NT2/D1 (cell line): ENCODE results near the gene BEND6.

Experiments
- DNase-seq: peaks from one replicate; pipeline ENCODE4 v3.0.0-alpha.2; 2011; ENCODE audit warnings: low read depth, low spot score
- H3K27me3 ChIP-seq: 2 replicates; pipeline ENCODE4 v1.6.0; 2011; ENCODE audit warnings: mild to moderate bottlenecking; ENCODE audit not compliant: insufficient read length, insufficient read depth
- H3K36me3 ChIP-seq: 2 replicates; pipeline ENCODE4 v1.6.1; 2011; ENCODE audit warnings: mild to moderate bottlenecking, low read length, mixed read lengths; ENCODE audit not compliant: insufficient read depth, insufficient read length
- H3K4me1 ChIP-seq: 2 replicates; pipeline ENCODE4 v1.5.1; 2011; ENCODE audit not compliant: insufficient read depth, insufficient read length
- H3K4me3 ChIP-seq: 2 replicates; pipeline ENCODE4 v1.5.1; 2011; ENCODE audit warnings: low read depth; ENCODE audit not compliant: insufficient read length
- H3K9ac ChIP-seq: 2 replicates; pipeline ENCODE4 v1.6.0; 2011; ENCODE audit warnings: low read depth; ENCODE audit not compliant: insufficient read length
- H3K9me3 ChIP-seq: 2 replicates; pipeline ENCODE4 v1.5.1; 2011; ENCODE audit warnings: mild to moderate bottlenecking, low read length; ENCODE audit not compliant: insufficient read depth
- SUZ12 ChIP-seq: IDR thresholded peaks from 2 replicates; pipeline ENCODE4 v1.6.1; 2011; ENCODE audit not compliant: insufficient read length, insufficient read depth; ENCODE audit errors: extremely low read depth
- YY1 ChIP-seq: IDR thresholded peaks from 2 replicates; pipeline ENCODE4 v1.6.1; 2011; ENCODE audit not compliant: insufficient read length, insufficient read depth
- ZNF274 ChIP-seq: IDR thresholded peaks from 2 replicates; pipeline ENCODE4 v1.6.1; 2011; ENCODE audit warnings: mild to moderate bottlenecking, low read depth, low read length

Gene BEND6

DNA sequence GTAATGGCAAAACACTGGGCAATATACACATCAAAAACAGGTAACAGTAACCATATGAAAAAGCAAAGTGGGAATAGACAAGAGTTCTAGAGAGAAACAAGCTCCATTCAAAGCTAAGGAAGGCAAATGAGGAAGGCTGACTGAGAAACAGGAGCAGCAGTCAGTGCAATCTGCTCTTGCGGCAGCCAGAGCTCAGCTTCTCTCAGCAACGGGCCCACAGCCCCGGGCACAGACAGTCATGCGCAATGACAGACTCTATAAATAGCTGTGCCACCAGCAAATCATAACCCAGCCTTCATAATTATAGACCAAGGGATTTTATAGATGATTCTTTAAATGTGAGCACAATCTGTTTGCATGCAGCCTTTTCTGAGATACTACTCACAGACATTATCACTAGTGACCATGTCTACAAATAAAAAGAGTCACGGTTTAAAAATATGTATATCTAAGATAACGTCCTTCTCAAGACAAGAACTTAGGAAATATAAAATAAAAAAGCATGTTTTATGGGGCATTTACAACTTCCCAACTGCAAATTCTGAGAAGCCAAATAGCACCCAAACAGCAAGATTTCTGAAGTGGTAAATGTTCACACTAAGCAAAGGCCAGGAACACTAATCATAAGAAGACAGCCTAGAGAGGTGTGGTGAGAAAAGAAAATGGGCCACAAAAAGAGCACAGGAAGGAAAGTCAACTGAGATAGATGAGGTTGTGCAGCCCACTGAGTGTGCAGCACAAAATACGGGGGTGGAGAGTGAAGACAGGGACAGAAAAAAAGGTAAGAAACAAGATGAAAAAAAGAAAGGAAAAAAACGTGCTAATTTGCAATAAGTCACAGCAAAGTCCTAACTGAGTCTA, 39.9 kb upstream of the BEND6 start:
- no peak for DNase-seq
- H3K9ac ChIP-seq, result no peak overlapping the region

DNA sequence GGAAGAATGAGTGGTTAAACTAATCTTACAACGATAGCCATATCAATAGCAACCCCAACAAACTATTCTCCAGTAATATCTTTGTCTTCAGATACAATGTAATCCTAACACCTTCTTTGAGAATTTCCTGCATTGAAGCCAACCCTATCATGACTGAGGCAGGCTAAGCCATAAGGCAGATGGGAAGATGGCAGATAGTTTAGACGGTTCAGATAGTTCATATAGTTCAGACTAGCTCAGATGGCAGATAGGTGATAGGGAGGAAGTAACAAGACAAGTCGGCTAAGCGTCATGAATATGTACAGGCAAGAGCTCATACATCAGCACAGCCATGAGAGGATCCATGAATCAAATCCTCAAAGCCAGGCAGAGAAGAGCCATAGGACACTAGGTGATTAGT, 39.1 kb upstream of the BEND6 start:
- H3K9ac ChIP-seq, result no peak overlapping the region
- no peak overlapping the region for H3K4me3 ChIP-seq
- H3K4me1 ChIP-seq, result peaks cover 3% of the 10 kb centered on the region
- H3K9me3 ChIP-seq, result no peaks in the 10 kb centered on the region
- H3K27me3 ChIP-seq, result no peaks in the 10 kb centered on the region
- DNase-seq, result no peak
- TF ChIP-seq YY1 (no peak), ZNF274 (no peak), SUZ12 (no peak)
- no peaks in the 10 kb centered on the region for H3K36me3 ChIP-seq

More for the DNA sequence above, 39.9 kb upstream of the BEND6 start:
- no peak for TF ChIP-seq YY1
- TF ChIP-seq SUZ12, result no peak
- TF ChIP-seq ZNF274, result no peak
- H3K9me3 ChIP-seq, result no peaks in the 10 kb centered on the region
- no peaks in the 10 kb centered on the region for H3K36me3 ChIP-seq
- H3K4me1 ChIP-seq, result peaks cover 3% of the 10 kb centered on the region
- H3K27me3 ChIP-seq, result no peaks in the 10 kb centered on the region
- no peak overlapping the region for H3K4me3 ChIP-seq

DNA sequence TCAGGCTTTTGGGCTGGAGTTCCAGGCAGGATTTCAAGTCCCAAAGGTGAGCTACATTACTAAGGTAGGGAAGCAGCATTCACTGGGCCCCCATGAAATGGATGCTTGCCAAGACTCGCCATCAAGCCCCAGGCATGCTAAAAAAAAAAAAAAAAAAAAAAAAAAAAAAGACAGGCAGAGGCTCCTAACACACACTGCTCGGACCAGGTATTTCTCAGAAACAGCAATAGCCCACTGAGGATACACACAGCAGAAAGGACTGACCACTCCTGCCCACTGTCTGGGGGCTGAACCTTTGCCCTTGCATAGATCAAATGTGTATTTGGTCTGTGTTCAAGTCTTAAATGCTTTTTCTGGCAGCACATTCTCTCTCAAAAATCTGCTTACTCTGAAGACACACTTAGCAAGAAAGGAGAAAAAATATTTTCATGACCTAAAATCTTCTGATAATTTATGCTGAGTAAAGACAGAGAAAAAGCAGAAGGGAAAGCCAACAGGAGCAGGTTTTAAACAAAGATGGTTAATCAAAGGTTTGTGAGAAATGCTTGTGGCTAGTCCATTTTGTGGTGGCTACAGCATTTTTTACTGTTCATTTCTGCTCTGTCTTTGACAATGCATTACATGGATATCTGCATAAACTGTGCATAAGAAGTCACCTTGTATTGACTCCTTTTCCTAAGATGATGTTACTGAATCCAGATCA, 37.9 kb upstream of the BEND6 start:
- H3K4me3 ChIP-seq, result no peak overlapping the region
- no peaks in the 10 kb centered on the region for H3K4me1 ChIP-seq
- no peaks in the 10 kb centered on the region for H3K27me3 ChIP-seq
- TF ChIP-seq SUZ12, result no peak
- no peak for TF ChIP-seq YY1
- no peak for TF ChIP-seq ZNF274
- H3K9me3 ChIP-seq, result no peaks in the 10 kb centered on the region
- no peaks in the 10 kb centered on the region for H3K36me3 ChIP-seq
- no peak for DNase-seq
- H3K9ac ChIP-seq, result no peak overlapping the region

DNA sequence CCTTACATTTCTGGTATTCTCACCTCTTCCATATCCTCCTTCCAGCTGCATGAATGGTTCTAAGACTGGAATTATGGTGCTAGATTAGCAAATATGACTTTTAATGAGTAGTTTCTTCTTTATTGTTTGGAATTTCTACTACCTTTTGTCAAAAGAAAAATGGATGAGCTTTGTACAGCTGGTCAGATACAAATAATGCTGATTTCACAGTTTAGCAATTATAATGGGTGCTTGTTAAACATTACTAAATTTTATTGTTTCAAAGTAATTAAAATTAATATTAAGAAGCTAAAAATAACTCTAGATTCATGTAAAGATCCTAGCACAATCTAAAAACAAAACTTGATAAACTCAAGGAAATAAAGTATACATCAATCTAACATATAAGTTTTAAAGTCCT, 32.3 kb upstream of the BEND6 start:
- TF ChIP-seq YY1 (no peak), SUZ12 (no peak), ZNF274 (no peak)
- H3K4me1 ChIP-seq, result no peaks in the 10 kb centered on the region
- H3K4me3 ChIP-seq, result no peak overlapping the region
- H3K9me3 ChIP-seq, result no peaks in the 10 kb centered on the region
- no peak for DNase-seq
- no peaks in the 10 kb centered on the region for H3K36me3 ChIP-seq
- no peak overlapping the region for H3K9ac ChIP-seq
- H3K27me3 ChIP-seq, result no peaks in the 10 kb centered on the region

DNA sequence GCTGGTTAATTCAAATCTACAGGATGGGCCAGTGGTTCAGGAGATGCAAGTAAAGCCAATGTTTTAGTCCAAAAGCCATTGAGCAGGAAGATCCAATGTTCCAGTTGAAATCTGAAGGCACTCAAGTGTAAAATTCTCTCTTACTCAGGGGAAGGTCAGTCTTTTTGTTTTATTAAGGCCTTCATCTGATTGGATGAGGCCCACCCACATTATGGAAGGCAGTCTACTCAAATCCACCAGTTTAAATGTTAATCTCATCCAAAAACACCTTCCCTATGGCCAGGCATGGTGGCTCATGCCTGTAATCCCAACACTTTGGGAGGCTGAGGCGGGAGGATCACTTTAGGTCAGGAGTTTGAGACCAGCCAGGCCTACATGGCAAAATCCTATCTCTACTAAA, 31.3 kb upstream of the BEND6 start:
- no peak for TF ChIP-seq ZNF274
- TF ChIP-seq SUZ12, result no peak
- no peak for TF ChIP-seq YY1
- H3K4me1 ChIP-seq, result no peaks in the 10 kb centered on the region
- H3K9ac ChIP-seq, result no peak overlapping the region

DNA sequence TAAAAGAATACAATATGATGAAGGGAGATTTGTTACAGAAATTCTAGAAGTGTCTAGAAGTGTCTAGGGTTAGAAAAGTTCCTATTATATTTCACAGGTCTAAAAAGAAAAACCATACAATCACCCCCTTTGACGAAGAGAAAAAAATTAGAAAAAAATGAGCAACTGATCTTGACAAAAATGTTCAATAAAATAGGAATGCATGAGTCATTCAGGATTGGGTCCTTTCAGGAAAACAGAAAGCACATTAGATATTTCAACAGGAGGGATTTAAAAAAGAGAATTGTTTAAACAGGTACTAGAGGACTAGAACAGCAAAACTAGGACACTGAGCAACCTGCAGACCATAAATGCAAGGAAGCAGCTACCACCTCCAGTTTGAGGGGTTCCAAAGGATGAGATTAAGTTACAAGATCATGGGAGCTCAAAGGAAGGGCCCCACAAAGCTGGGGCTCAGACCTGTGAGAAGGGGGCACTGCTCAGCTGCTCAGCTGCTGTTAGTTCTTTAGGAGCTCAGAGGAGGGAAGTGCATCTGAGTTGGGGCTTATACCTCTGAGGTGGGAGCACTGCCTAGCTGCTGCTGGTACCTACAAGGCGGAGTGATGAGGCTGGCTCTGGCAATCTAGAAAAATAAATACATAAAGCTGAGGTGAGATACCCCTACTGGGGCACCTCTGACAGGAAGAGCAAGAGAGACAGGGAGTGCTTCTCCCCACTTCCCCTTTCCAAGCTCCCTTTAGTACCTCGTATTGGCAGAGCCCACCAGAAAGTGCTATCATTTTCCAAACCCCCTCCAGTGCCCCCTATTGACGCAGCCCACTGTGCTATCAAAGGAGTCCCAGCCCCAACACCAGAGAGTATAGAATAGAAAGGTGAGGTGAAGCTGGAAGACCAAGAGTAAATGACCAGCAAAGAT, 27.1 kb upstream of the BEND6 start:
- no peaks in the 10 kb centered on the region for H3K4me1 ChIP-seq
- no peak for DNase-seq
- TF ChIP-seq ZNF274 (no peak), SUZ12 (no peak), YY1 (no peak)
- H3K9me3 ChIP-seq, result no peaks in the 10 kb centered on the region
- no peak overlapping the region for H3K9ac ChIP-seq
- no peak overlapping the region for H3K4me3 ChIP-seq
- H3K36me3 ChIP-seq, result no peaks in the 10 kb centered on the region
- no peaks in the 10 kb centered on the region for H3K27me3 ChIP-seq

More for the DNA sequence above, 31.3 kb upstream of the BEND6 start:
- Histone ChIP-seq H3K9me3 (no peaks in the 10 kb centered on the region), H3K27me3 (no peaks in the 10 kb centered on the region), H3K4me3 (no peak overlapping the region), H3K36me3 (no peaks in the 10 kb centered on the region)
- no peak for DNase-seq

DNA sequence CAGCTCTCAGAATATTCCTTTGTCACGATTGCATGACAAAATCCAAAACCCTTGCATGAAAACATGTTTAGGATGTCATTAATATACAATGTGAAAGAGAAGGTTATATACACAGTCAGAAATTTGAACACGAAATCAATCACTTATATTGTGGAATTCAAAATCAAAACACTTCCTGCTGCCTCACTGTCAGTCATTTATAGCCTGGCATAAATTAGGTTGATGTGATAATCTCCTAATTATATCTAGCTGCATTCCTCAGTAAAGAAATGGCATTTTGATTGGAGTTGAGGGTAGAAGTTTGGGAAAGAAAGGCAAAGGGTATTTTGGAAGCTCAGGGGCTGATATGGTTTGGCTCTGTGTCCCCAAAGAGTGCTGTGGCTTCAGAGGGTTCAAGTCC, 24.1 kb upstream of the BEND6 start:
- H3K9me3 ChIP-seq, result no peaks in the 10 kb centered on the region
- H3K27me3 ChIP-seq, result no peaks in the 10 kb centered on the region
- no peaks in the 10 kb centered on the region for H3K36me3 ChIP-seq
- no peak overlapping the region for H3K4me3 ChIP-seq
- TF ChIP-seq ZNF274, result no peak
- TF ChIP-seq SUZ12, result no peak
- TF ChIP-seq YY1, result no peak
- H3K9ac ChIP-seq, result no peak overlapping the region
- H3K4me1 ChIP-seq, result no peaks in the 10 kb centered on the region
- DNase-seq, result no peak
